GOT3 (cell line): ENCODE measurements around the gene BCAS4.
"Not testable (repeated sequence)": the region's sequence is repeated elsewhere in the genome, so short reads cannot be mapped to it uniquely, and the experiment has no call there.

ENCODE experiments used
- DNase-seq: peaks from one replicate; lab custom pipeline; 2025; ENCODE audit warnings: mixed read lengths; lab: John Stamatoyannopoulos, UW

Gene BCAS4

GRCh38 chr20:50799176-50799889, 4.5 kb downstream of the BCAS4 start:
- DNase-seq: no peak

GRCh38 chr20:50799890-50800550, 5.2 kb downstream of the BCAS4 start:
- no peak for DNase-seq

DNA sequence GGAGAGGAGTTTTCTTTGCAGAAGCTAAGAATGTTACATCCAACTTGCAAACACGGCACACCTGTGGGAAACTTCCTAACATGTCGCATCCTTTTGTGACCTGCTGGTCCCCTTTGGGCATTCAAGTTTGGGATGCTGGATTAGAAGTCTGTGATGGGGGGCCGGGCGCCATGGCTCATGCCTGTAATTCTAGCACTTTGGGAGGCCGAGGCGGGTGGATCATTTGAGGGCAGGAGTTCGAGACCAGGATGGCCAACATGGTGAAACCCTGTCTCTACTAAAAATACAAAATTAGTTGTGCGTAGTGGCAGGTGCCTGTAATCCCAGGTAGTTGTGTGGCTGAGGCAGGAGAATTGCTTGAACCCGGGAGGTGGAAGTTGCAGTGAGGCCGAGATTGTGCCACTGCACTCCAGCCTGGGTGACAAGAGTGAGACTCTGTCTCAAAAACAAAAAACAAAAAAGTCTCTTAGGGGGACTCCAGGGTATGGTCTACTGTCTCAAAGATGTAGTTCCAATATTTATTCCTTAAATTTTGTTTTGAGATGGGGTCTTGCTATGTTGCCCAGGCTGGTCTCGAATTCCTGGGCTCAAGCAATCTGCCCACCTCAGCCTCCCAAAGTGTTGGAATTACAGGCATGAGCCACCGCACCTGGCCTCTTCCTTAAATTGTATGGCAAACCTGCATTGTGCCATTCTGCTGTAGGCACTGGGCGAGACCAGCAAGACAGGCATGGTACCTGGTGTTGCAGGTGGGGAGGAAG, 6.3 kb downstream of the BCAS4 start:
- not testable (repeated sequence) for DNase-seq

- no peak for DNase-seq
These were observed 6.9 kb downstream of the BCAS4 start for GRCh38 chr20:50801747-50802125.

- DNase-seq: no peak
These were observed 7.4 kb downstream of the BCAS4 start for GRCh38 chr20:50802289-50802688.

DNA sequence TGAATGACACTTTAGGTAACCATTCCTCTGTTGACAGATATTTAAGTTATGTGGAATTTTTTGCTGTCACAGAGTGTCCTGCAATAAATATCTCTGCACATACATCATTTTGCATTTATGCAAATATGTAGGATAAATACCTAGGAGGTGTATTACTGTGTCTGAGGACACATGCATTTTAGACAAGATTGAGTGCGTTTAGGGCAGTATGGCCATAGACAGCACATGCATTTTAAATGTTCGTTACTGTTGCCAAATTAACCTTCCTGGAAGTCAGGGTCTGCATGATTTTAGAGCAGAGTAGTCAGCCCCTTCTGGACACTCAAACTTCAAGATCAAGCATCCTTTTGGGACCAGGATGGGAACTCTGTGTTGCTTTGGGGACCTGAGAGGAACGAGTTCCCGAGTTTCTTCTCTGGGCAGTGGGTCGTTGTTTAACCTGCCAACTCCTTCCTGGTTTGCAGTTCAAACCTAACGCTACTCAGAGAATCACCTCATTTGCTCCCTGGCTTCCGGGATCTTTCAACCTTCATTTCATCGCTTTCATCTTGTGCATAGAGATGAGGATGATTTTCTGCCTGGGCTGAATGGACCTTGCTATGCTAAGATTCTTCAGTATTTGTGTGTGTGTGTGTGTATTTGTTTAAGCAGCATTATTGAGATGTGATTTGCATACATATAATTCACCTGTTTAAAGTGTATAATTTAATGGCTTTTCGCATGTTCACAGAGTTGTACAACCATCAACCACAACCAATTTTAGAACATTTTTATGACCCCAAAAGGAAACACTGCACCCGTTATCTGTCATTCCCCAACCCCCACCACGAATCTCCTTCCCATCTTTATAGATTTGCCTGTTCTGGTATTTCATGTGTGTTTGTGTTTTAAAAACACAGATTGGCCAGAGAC, 9.8 kb downstream of the BCAS4 start:
- DNase-seq: no peak

- DNase-seq: no peak
These were observed 10.5 kb downstream of the BCAS4 start for GRCh38 chr20:50805349-50805684.

DNA sequence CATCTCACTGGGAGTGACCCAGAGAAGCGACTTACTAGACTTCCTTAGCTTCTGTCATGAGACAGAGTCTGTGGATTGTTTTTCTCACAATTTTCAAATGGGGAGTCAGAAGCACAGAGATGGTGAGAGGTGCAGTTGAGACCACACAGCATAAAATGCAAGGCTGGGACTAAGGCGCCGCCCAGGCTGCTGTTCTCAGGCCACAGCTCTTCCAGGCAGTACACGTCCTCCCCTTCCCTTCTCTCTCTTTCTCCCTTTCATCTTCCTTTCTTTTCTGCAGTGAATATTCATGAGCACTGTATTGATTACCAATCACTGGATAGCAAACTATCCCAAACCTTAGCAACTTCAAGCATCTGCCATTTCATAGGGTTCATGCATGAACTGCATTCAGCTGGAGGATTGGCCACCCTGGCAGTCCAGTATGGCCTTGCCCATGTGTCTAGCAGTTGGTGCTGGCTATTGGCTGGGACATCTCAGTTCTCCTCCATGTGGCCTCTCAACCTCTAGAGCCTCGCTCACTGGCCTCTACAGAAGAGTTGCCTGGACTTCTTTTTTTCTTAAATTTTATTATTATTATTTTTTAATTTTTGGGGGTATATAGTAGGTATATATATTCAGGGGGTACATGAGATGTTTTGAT, 11.4 kb downstream of the BCAS4 start:
- no peak for DNase-seq

GRCh38 chr20:50810063-50810462, 15.2 kb downstream of the BCAS4 start:
- no peak for DNase-seq

GRCh38 chr20:50810842-50811241, 16.0 kb downstream of the BCAS4 start:
- no peak for DNase-seq

DNA sequence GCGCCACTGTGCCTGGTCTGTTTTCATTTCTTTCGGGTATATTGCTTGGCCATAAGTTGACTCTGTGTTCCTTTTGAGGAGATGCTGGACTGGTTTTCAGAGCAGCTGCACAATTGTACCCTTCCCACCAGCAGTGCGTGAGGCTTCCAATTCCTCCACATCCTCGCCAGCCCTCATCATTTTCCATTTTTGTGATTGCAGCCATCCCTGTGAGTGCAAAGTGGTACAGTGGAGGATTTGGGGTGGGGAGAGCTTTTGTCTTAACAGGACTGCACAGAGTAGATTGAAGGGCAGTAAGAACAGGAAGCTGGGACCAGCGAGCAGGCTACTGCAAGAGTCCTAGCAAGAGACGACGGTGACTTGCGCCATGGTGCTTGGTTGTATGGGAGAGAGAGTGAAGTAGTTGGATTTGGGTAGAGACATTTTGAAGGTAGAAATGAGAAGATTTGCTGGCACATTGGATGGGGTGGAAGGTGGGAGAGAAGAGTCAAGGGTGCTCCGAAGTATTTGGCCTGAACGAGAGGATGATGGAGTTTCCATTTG, 18.3 kb downstream of the BCAS4 start:
- no peak for DNase-seq

GRCh38 chr20:50813801-50814200, 18.9 kb downstream of the BCAS4 start:
- no peak for DNase-seq

DNA sequence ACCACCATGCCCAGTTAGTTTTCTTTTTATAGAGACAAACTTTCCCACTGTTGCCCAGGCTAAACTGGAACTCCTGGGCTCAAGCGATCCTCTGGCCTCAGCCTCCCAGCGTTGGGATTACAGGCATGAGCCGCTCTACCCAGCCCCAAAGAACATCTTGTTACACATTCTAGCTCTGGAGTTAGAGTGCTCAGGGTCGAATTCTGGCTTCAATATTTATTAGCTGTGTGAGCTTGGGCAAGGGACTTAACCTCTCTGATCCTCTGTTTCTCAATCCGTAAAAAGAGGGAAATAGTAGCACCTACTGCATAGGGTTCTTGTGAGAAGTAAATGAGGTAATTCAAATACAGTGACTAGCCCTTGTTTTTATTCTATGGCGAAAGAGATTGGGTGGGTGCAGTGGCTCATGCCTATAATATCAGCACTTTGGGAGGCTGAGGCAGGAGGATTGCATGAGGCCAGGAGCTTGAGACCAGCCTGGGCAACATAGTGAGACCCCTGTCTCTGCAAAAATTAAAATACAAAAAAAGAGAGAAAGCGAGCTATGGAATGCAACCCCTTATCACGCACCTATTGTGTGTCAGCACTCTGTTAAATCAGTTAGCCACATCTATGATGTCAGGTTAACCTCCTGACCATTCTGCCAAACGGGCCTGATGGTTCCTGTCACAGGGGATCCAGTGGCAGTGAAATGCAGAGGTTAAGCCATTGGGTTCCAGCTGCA, 19.7 kb downstream of the BCAS4 start:
- no peak for DNase-seq

- no peak for DNase-seq
These were observed 20.5 kb downstream of the BCAS4 start for GRCh38 chr20:50815162-50815989.

DNA sequence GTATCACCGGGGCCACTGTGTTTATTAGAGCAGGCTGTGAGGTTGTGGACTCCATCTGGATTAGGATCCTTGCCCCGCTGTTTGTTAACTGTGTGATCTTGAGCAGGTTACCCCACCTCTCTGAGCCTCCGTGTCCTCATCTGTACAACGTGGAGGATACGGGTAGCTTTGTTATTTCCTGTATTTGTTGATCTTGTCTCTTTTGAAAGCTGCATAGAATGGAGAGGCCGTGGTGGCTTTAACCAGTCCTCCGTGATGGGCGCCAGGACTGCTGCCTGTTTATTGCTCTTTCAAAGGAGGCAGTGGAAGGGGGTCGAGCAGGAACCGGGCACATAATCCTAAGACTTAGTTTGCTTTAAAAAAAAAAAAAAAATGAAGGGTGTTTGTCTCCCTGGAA, 22.9 kb downstream of the BCAS4 start:
- no peak for DNase-seq

DNA sequence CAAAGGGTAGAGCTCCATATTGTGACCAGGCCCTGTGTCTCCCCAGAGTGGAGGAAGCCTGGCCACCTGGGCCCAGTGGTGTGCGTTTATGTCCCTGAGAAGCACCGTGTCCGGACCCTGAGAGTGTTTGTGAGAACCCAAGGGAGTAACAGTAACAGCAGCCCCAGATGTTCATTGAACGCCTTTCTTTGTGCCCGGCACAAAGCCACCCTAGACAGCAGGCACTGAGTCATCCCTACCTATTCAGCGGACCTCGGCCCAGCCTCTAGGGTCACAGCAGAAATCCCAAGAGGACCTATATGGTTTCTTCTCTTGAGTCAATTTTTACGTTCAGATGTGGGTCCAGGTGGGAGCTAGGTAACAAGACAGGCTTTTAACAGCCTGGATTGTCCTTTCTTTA, 24.5 kb downstream of the BCAS4 start:
- no peak for DNase-seq

DNA sequence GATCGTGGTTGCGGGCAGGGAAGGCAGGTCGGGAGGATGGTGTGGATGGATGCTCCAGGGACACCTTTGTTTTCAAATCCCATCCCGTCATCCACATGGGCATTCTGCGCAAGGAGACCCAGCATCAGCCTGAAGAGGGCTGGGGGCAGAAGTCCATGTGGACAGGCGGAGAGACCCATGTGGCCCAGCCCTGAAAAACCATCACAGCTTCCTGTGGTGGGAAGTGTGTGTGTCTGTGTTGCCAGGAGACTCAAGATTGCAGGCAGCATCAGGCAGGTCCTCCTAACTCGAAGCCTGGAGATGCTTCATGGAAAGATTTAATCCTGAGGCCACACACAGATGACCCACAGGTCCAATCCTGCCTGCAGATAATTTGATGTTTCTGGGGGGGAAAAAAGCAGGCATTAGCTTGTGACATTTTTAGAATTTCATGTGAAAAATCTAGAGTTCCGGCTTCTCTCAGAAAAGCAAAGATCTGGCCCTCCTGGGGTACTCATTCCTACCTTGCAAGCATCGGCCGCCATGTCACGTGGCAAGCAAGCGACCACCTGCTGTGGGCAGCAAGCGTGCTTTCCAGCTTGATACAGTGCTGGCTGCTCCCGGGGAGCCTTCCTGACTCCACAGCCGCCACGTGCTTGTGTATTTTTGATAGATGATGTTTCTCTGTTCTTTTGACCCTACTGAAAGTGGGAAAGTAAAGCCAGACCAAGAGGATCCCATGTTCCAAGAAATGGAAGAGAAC, 25.8 kb downstream of the BCAS4 start:
- no peak for DNase-seq

- DNase-seq: no peak
These were observed 26.5 kb downstream of the BCAS4 start for GRCh38 chr20:50821257-50821921.

- no peak for DNase-seq
These were observed 27.1 kb downstream of the BCAS4 start for GRCh38 chr20:50821994-50822393.
